Fibroblast of lung (primary cell): ENCODE results near the gene HOXB7.

Experiments used
- CTCF ChIP-seq, 2 donors: IDR thresholded peaks in 1 of 2; conservative IDR thresholded peaks in 1 of 2; 1 replicate in 1 of 2; 2 replicates in 1 of 2; pipeline ENCODE4 v1.5.1; 2011 to 2012; ENCODE audit warnings: low read length in 2 of 2, control low read depth in 1 of 2, inconsistent platforms in 1 of 2, low read depth in 1 of 2, mild to moderate bottlenecking in 1 of 2
- EZH2 ChIP-seq: IDR thresholded peaks from 2 replicates; pipeline ENCODE4 v1.5.1; 2012; ENCODE audit warnings: low read length, control low read depth, mild to moderate bottlenecking; ENCODE audit errors: missing control alignments

GRCh38 chr17:48646183-48647102 lies 35.6 kb upstream of the HOXB7 start:
- TF ChIP-seq CTCF (conservative IDR thresholded peaks at IDR 0.05 in 1 of 2, IDR thresholded peaks at IDR 0.05 in 1 of 2; ENCODE audit: low read depth in 1 of 2, low read length in 2 of 2), result no peak
- peak; percentile 64 for TF ChIP-seq EZH2
